Effector CD8-positive, alpha-beta T cell (primary cell): ENCODE results near the gene FLNB.

ENCODE experiments used
- DNase-seq: peaks from one replicate; lab custom pipeline; 2025; lab: John Stamatoyannopoulos, UW

FLNB gene

DNA sequence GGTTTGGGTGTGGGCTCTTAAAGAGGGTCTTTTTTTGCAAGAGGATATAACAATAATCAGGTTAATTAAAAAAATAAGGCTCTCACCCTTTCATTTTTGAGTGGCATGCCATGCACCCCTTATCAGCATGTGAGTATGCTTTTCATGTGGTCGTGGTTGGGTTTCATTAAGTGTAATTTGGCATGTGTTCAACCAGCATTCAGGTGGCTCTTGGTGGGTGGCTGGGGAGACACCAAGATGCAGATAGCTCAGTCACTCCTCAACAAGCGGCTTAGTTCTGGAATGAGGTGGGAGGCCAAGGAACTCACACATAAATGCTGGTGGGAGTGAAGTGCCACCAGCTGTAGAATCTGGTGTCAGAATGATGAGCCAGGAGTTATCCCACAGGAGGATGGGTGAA lies 66.8 kb downstream of the FLNB start:
- no peak for DNase-seq

DNA sequence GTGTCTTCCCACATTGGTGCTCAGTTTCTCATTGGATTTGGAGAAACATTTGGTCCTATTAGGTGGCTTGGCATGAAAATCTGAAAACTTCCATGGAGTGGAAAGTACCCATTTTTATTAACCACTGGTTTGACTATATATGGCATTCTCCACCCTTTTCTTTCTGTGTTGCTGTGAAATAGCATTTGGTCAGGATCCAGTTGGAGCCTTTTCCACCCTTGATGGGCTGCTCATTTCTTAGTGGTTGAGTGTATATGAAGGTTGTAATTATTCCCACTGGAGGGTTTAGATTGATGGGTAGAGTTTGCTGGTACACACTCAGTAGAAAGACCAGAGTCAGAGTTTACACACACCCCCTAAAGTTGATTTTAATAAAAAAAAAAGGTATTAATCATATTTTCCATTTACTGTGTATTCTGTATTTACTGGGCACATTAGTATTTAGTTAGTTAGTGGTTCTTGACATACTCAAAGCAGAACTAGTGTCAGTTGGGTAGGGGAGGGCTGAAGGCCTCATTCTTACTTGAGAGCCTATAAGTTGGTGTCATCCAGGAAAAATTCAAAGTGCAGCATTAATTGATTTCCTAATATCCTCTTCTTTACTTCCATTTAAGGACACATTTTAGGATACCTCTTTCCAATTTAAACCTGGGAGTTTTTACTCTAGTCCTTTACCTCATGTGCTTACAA lies 69.5 kb downstream of the FLNB start:
- DNase-seq, result no peak

DNA sequence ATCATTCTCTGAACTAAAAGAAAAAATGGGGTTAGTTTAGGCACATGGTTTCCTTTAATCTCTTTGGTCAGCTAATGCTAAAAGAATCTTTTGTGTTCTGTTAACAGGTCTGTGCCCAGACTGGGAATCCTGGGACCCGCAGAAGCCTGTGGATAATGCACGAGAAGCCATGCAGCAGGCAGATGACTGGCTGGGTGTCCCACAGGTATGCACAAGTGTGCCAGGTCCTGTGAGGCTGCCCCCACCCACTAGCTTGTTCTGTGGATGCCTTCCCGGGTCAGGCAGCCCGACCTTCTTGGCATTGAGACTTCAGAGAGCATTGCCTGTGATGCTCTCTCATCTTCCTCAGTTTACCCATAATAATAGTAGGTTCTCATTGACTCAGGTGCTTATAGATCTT lies 70.4 kb downstream of the FLNB start:
- no peak for DNase-seq

DNA sequence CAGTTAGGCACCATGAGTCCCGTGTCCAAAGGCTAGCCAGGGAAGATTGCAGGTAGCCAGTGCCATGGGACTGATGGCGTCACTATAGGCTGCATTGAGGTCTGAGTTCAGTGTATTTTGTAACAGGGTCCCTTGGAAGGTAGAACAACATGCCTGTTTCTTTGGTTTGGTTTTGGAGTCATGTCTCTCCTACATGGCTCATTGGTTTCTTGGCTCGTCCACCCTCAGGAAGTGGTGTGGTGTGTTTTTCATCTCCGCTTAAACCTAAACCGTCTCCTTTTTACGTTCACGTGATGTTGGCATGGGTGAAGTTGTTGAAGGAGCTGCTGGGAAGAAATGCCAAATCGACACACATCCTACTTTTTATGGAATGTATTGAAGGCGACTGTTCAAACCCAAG lies 71.6 kb downstream of the FLNB start:
- DNase-seq, result no peak

DNA sequence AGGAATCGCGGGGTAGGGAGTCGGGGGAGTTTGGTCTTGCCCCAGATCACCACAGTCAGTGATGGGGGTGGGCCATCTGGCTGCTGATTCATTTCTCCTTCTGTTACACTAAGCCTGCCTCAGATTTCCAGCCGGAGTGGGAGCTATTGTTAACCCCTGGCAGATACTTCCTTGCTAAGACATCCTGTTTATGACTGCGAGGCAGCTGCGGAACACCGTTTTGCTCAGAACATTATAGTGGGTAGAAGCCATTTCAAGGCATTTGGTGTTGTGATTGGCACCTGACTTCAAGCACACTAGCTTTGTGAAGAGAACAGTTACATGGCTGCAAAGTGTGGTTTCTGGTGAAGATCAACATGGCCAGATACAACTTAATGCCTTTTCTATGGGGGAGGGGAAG lies 73.8 kb downstream of the FLNB start:
- DNase-seq, result no peak

DNA sequence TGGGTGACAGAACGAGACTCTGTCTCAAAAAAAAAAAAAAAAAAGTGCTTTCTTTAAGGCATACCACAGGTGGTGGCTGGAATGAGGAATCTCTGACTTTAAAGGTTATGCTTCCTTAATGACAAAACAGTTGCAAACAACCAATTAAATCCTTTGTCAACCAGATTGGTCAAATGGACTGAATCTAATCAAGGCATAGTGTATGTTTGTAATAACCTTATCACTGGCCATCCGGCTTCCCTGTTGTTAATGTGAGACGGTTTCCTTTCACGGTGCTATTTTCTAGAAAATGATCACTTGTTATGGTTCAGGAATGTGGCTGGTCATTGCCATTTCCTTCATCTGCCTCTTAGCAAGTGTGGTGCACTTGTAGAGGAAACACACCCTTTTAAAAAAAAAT lies 75.9 kb downstream of the FLNB start:
- no peak for DNase-seq

DNA sequence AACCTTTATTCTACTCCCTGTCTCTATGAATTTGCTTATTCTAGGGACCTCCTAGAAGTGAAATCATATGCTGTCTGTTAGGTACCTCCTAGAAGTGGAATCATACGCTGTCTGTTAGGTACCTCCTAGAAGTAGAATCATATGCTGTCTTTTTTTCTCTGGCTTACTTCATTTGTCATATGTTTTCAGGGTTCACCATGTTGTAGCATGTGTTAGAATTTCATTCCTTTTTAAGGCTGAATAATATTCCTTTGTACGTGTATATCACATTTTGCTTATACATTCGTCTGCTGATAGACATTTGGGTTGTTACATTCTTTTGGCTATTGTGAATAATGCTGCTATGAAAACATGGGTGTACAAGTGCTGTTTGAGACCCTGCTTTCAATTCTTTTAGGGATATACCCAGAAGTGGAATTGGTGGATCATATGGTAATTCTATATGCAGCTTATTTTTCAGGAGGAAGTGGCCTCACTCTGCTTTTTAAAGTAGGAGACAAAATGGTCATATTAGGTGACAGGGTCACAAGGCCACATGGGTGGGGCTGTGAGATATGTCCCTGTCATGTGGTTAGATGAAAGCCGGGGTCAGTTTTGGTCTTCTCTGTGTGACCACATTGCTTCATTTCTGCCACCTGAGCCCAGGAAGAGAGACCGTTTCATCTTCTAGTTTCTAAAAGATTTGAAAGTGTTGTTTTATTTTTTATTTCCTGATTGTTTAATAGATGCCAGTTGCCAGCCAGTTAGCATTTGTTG lies 76.7 kb downstream of the FLNB start:
- no peak for DNase-seq

DNA sequence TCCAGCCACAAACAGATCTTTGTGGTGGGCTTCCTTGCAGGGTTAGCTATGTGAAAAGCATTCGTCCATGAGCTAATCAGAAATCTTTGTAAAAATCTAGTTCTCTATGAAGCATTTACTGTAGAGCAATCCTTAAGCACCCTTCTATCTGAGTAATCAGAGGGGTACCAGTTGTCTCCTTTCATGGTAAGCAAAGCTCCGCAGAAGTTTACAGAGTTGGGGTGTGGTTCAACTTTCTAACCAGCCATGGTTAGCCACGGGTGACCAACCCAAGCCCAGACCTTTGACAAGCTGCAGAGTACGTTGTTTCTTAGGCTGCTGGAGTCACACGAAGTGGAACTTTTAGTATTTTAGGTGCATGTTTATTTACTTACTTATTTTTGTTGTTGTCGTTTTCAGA lies 77.4 kb downstream of the FLNB start:
- no peak for DNase-seq

DNA sequence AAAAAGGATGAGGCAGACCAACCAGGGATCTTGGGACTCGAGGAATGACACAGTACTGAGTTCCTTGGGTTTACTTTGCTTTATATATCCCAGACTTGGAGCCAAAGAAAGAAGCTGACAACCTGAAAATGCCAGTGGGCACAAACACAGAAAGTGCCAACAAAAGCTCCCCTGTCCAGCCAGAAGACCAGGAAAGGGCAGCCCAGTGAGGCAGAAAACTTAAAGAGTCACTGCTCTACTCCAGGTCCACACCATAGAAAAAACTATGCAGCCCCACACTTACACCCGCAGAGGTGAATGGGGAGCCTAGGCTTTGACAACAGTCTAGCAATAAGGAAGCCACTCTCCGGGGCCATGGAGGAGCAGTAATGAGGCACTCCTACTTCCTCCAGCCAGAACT lies 80.3 kb downstream of the FLNB start:
- no peak for DNase-seq

DNA sequence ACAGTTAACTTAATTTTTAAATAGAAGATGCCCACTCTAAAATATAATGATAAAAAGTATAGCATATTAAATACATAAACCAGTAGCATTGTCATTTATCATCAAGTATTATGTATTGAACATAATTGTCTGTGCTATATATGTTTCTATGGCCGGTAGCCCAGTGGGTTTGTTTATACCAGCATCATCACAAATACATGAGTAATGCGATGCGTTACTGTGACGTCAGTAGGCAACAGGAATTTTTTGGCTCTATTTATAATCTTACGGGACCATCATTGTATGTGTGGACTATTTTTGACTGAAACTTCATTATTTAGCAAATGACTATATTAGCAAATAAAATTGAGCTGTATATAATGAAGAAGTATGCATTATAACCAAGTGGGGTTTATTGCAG lies 82.1 kb downstream of the FLNB start:
- no peak for DNase-seq

DNA sequence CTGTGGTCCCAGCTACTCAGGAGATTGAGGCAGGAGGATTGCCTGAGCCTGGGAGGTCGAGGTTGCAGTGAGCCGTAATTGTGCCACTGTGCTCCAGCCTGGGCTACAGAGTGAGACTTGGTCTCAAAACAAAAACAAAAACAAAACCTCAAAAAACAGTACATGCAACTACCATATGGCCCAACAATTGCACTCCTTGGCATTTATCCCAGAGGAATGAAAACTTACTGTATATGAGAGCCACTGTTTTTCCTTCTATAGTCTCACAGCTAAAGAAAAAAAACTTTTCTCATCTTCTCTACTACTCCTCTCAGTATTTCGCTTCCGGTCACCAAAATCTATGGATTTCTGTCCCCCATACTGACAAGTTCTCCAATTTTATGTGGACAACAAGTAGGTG lies 84.3 kb downstream of the FLNB start:
- DNase-seq, result no peak

DNA sequence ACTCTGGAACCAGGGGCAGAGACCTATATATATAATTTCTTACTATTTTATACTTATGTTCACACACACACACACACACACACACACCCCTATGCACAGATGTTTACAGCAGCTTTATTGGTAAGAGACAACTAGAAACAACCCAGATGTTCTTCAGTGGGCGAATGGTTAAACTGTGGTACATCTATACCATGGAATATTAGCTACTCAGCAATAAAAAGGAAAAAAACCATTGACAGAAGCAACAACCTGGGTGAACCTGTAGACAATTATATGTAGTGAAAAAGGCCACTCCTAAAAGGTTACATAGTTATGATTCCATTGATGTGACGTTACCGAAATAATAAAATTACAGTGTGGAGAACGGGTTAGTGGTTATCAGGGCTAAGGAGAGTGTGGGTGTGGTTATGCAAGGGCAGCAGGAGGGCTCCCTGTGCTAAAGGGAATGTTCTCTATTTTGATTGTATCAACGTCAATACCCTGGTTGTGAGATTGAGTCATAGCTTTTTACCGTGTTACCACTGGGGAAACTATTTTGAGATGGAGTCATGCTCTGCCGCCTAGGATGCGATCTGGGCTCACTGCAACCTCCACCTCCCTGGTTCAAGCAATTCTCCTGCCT lies 85.5 kb downstream of the FLNB start:
- DNase-seq, result no peak

DNA sequence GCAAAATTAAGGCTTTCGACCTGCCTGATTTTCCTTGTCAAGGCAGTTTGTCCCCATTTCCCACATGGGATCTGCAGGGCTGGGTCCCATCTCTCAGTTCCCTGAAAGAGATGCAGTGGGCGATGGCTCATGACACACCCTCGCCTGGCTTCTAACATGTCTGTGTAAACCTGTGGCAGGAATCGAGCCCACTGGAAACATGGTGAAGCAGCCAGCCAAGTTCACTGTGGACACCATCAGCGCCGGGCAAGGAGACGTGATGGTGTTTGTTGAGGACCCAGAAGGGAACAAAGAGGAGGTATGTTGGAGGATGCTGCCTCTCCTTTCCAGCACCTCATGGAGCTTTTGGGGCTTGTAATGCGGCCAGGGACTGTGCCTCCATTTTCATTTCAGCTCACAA lies 86.4 kb downstream of the FLNB start:
- DNase-seq, result no peak

DNA sequence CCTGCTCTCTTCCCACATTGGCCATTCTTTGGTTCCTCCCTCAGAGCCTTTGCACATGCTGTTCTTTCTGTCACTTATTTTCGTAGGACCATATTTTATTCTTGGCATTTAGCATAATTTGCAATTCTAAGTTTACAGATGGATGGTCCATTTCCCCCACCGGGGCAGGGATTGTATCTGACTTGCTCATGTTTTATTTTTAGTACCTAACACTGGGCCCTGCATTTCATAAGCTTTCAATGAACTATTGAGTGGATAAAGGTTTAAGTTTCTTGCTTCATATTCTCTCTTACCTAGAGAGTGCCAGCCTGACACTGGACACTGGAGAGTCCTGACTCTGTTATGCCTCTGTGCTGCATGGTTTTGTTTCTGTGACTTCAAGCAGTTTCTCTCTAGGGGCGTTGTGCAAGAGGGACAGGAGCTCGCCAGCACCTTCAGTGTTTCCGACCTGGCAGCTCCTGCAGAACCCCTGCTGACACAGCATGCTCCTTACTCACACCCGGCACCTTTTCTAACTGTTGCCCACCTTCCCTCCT lies 87.4 kb downstream of the FLNB start:
- no peak for DNase-seq

DNA sequence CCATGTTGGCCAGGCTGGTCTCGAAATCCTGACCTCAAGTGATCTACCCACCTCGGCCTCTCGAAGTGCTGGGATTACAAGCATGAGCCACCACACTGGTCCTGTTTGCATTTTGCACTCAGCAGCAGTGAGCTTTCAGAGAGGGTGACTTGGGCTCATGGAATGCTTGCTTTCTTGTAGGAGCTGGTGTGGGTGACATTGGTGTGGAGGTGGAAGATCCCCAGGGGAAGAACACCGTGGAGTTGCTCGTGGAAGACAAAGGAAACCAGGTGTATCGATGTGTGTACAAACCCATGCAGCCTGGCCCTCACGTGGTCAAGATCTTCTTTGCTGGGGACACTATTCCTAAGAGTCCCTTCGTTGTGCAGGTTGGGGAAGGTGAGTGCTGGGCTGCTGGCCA lies 90.3 kb downstream of the FLNB start:
- DNase-seq, result no peak

DNA sequence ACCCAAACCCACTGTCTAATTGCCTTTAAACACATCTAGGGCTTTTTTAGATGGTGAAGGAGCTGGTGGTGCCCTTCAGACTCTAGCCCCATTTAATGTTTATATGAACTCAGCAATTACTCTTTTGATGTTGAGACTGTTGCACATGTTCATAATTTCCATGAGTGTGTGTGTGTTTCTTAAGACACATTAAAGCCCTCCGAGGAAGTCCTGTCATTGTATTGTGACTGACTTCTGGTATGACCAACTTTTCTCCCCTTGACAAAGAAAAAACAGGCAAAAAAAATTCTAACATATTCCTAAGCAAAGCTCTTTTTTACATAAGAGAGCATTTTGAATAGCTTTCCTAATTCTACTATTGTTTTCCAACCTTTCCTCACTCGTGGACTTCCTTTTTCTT lies 91.6 kb downstream of the FLNB start:
- DNase-seq, result no peak

DNA sequence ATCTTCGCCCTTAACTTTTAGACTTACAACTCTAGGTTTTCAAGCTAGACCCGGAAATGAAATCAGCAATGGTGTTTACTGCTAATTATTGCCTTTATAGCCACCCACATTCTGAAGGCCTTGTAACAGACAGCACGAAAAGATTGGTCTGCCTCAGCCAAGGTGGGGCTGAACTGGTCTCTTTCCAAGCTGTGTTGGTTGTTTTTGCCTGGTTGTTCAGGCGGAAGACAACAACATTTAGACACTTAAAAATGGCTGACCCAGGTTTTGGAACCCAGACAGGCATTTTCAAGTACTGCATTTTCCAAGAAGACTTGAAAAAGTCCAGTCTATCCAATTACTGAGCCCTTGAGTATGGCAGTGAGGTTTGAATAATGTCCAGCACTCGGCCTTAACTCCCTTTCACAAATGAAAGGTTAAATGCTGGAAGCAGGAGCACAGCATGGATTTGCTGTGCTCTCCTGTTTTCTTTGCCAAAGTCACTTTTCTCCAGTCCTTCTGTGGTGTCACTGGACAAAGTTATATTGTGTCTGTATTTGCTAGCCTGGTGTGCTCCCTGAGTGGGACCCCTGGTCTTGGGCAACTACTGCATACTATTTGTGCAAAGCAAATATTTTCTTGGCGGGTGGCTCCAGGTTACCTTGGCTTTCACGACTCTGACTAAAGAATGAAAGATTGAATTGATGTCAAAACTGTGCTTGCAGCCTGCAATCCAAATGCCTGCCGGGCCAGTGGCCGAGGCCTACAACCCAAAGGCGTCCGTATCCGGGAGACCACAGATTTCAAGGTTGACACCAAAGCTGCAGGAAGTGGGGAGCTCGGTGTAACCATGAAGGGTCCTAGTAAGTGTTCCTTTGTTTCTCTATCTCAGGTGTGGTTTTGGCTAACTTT lies 93.5 kb downstream of the FLNB start:
- no peak for DNase-seq

DNA sequence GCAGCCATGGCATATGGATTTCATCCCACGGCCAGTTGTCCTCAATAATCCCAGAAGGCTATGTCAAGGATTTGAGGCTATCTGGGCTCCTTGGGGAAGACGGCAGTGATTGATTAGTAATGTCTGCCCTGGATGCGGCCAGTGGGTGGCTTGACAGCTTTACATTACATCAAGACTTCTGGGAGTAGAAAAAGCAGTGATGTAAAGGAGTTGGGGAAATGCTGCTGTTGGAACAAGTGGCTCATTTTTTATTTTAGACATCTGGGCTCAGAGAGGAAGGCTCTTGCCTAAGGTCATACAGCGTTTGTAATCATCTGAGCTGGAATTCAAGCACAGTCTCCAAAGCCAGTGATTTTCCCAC lies 94.1 kb downstream of the FLNB start:
- DNase-seq, result no peak

DNA sequence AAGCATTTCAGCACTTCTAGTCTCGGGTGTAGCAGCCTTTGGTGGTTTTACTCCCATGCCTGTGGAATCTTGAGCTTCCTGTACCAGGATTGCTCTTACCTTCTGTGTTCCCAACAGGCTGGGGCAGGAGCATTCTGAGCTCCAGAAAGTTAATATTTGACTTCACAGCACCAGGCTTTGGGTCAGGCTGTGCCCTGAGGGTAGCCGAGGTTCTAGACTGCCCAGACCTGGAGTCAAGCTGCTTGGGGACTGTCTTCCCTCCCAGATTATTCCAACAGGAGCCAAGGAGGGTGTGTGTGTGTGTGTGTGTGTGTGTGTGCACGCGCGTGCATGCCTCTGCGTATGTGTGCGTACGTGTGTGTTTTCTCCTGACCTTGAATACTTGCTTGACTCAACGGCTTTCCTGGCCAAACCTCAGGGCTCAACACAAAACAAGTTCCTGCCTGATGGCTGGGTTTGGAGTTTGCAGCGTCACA lies 94.8 kb downstream of the FLNB start:
- DNase-seq, result no peak

DNA sequence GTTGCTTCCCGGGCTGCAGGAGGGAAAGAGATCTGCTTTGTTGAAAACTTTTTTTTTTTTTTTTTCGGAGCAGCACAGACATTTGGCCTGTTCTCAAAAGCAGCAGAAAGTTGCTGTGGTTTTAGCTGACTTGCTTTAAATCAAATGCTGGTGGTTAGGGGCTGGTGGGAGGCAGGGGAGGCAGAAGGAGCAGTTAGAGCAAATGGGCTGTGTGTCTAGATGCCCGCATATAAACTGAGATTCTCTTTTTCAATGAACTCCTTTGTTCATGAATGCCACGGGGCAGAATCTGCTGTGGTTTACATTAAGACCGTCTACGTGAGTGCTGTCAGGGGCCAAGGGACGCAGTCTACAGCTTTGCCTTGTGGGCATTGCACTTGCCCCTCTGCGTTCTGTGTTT lies 95.9 kb downstream of the FLNB start:
- no peak for DNase-seq

DNA sequence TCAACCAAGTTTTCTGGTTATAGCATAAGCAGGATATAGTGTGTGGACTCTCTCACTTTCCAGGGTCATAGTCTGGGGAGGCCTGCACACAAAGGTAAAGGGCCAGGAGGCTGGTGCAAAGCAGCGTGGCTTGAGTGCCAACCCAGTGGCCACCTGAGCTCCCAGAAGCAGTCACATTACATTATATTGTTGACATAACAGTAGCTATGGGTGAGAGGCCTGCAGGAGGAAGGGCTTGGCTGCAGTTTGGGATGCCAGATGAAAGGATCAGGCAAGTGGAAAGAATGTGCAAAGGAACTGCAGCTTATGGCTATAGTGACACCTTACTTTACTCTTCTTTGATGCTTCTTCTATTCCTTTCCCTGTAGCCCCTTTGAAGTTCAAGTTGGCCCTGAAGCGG lies 96.5 kb downstream of the FLNB start:
- no peak for DNase-seq

DNA sequence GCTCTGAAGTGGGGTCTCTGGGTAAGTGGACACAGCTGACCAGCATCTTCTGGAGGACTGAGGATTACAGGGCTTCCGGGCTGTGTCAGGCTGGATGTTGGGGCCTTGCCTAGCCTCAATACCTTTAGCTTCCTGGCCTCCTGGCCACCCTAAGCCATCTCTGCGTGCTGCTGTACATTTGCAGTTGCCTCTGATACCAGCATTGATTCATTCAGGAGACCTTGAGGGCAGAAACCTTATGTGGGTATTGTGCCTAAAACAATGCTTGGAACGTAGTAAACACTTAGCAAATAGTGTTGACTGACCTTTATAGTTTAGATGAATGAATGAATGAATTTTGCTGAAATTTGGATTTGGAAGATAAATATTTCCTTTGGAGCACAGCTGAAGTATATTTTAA lies 97.0 kb downstream of the FLNB start:
- DNase-seq, result no peak
